Measurements from ENCODE around the gene RPS16. TPM values are rescaled to one million over a fixed set of nuclear protein-coding genes. Genes with fewer than 3 reads are reported as not detected.
"Not testable (repeated sequence)": the region's sequence is repeated elsewhere in the genome, so short reads cannot be mapped to it uniquely, and the experiment has no call there.

The RPS16 gene
- total RNA-seq, 2 experiments from 2014 or later, result 3,249 to 3,324 TPM

- H3K36me3 Mint-ChIP-seq (ENCODE audit: low read depth), result peaks cover 60% of the 10 kb centered on the region
- H3K27ac Mint-ChIP-seq, result peak overlapping the region; percentile 53
- no peaks in the 10 kb centered on the region for H3K27me3 Mint-ChIP-seq
- no peak overlapping the region for H3K4me3 Mint-ChIP-seq
- intact Hi-C loops (cut with micrococcal nuclease), result no loop called here
- H3K4me1 Mint-ChIP-seq (ENCODE audit: low read depth), result peaks cover 32% of the 10 kb centered on the region
- ChIA-PET CTCF (no interaction called here), POLR2A (interaction anchor here (1.0 to 1.6 kb wide), 3 partner anchors 12 to 19 kb away, joined by 3 to 6 read pairs (median 4); no protein-coding TSS in a partner anchor)
- no peaks in the 10 kb centered on the region for H3K9me3 Mint-ChIP-seq
- DNase-seq (no peak), ATAC-seq (no peak)
- TF ChIP-seq CTCF (IDR thresholded peaks at IDR 0.05), result no peak
Measured at GRCh38 chr19:39469567-39469966, 33.8 kb upstream of the RPS16 start.

DNA sequence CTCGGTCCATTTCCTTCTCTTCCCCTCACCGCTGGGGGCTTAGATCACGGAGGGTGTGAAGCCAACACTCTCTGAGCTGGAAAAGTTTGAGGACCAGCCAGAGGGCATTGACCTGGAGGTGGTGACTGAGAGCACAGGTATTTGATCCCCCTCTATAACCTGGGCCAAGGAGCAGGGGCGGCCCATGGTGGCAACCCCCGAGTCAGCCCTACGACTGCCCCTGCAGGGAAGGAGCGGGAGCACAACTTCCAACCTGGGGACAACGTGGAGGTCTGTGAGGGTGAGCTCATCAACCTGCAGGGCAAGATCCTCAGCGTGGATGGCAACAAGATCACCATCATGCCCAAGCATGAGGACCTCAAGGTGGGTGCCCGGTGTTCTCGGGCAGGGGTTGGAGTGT lies 33.3 kb upstream of the RPS16 start:
- H3K27me3 Mint-ChIP-seq, result no peaks in the 10 kb centered on the region
- H3K4me1 Mint-ChIP-seq (ENCODE audit: low read depth), result peaks cover 32% of the 10 kb centered on the region
- peaks cover 56% of the 10 kb centered on the region for H3K36me3 Mint-ChIP-seq (ENCODE audit: low read depth)
- intact Hi-C loops (cut with micrococcal nuclease), result no loop called here
- no peaks in the 10 kb centered on the region for H3K9me3 Mint-ChIP-seq
- no peak overlapping the region for H3K4me3 Mint-ChIP-seq
- CTCF ChIA-PET, result no interaction called here
- no peak overlapping the region for H3K27ac Mint-ChIP-seq
- TF ChIP-seq CTCF (IDR thresholded peaks at IDR 0.05), result no peak
- no peak for DNase-seq
- no peak for ATAC-seq
- POLR2A ChIA-PET, result interaction anchor here (1.1 to 1.6 kb wide), 2 partner anchors 11 to 18 kb away, joined by 3 to 6 read pairs; no protein-coding TSS in a partner anchor

- no peak for ATAC-seq
- POLR2A ChIA-PET, result interaction anchor here (0.7 kb wide), 1 partner anchor 65 kb away, joined by 3 read pairs; the partner anchor contains the start of gene EID2B
- Mint-ChIP-seq H3K4me3 (no peak overlapping the region), H3K27me3 (no peaks in the 10 kb centered on the region), H3K9me3 (no peaks in the 10 kb centered on the region), H3K36me3 (ENCODE audit: low read depth) (peaks cover 61% of the 10 kb centered on the region), H3K27ac (no peak overlapping the region), H3K4me1 (ENCODE audit: low read depth) (peaks cover 32% of the 10 kb centered on the region)
- DNase-seq, result no peak
- intact Hi-C loops (cut with micrococcal nuclease), result no loop called here
- CTCF ChIA-PET, result interaction anchor here (0.7 kb wide), 1 partner anchor 64 kb away, joined by 3 read pairs; no protein-coding TSS in a partner anchor
- TF ChIP-seq CTCF (IDR thresholded peaks at IDR 0.05), result no peak
Measured at GRCh38 chr19:39467941-39468340, 32.2 kb upstream of the RPS16 start.

DNA sequence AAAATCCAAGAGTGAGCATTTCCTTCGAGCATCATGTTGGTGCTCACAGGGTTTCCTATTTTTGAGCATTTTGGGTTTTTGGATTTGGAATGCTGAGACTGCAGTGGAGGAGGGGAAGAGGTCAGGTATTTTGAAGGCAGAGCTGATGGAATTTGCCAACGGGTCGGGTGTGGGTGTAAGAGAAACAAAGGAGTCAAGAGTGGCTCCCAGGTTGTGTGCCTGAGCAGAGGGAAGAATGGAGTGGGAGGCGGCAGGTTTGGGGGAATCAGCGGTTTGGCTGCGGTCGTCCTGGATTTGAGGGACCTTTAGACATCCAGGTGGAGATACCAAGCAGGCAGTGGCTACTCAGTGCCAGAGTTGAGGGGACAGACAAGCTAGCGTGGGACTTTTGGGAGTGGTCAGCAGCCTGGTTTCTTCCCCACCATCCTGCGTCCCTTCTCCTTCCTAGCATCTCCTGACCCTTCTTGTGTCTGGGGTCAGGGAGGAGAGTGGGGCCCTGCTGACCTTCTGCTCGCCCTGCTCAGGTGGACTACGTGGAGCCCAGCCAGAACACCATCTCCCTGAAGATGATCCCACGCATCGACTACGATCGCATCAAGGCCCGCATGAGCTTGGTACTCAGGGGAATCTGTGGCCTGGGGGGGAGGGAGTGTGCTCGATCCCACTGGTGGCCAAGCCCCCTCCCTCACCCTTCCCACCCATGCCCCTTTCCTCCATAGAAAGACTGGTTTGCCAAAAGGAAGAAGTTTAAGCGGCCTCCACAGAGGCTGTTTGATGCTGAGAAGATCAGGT lies 30.4 kb upstream of the RPS16 start:
- no peak overlapping the region for H3K4me3 Mint-ChIP-seq
- ChIA-PET CTCF (interaction anchor here (2.3 kb wide), 1 partner anchor 8 kb away, joined by 7 read pairs; no protein-coding TSS in a partner anchor), POLR2A (interaction anchor here (1.1 to 1.3 kb wide), 3 partner anchors 9 to 24 kb away, joined by 3 to 5 read pairs (median 4); no protein-coding TSS in a partner anchor)
- no peaks in the 10 kb centered on the region for H3K27me3 Mint-ChIP-seq
- intact Hi-C loops (cut with micrococcal nuclease), result no loop called here
- ATAC-seq (no peak), DNase-seq (no peak)
- no peaks in the 10 kb centered on the region for H3K9me3 Mint-ChIP-seq
- H3K4me1 Mint-ChIP-seq (ENCODE audit: low read depth), result peaks cover 18% of the 10 kb centered on the region
- H3K36me3 Mint-ChIP-seq (ENCODE audit: low read depth), result peaks cover 58% of the 10 kb centered on the region
- no peak overlapping the region for H3K27ac Mint-ChIP-seq
- TF ChIP-seq CTCF (IDR thresholded peaks at IDR 0.05), result no peak

GRCh38 chr19:39463403-39463802 lies 27.7 kb upstream of the RPS16 start:
- H3K9me3 Mint-ChIP-seq, result no peaks in the 10 kb centered on the region
- no peak overlapping the region for H3K4me3 Mint-ChIP-seq
- ATAC-seq, result no peak
- peaks cover 3% of the 10 kb centered on the region for H3K4me1 Mint-ChIP-seq (ENCODE audit: low read depth)
- CTCF ChIA-PET, result interaction anchor here (2.7 kb wide), 1 partner anchor 11 kb away, joined by 13 read pairs; no protein-coding TSS in a partner anchor
- no peak for TF ChIP-seq CTCF (IDR thresholded peaks at IDR 0.05)
- H3K36me3 Mint-ChIP-seq (ENCODE audit: low read depth), result peaks cover 59% of the 10 kb centered on the region
- no peaks in the 10 kb centered on the region for H3K27me3 Mint-ChIP-seq
- DNase-seq, result no peak
- peak overlapping the region; percentile 31 for H3K27ac Mint-ChIP-seq
- POLR2A ChIA-PET, result interaction anchor here (0.6 to 1.8 kb wide), 3 partner anchors 8 to 69 kb away, joined by 3 to 6 read pairs (median 3); partner anchors contain the start of gene EID2B
- intact Hi-C loops (cut with micrococcal nuclease), result no loop called here

DNA sequence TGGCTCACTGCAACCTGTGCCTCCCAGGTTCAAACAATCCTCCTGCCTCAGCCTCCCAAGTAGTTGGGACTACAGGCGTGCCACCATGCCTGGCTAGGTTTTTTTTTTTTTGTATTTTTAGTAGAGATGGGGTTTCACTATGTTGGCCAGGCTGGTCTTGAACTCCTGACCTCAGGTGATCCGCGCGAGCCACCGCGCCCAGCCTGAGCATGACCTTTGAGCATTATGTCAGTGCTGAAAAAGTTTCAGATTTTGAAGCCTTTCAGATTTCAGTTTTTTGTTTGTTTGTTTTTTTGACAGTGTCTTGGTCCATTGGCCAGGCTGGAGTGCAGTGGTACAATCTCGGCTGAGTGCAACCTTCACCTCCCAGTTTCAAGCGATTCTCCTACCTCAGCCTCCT lies 15.5 kb upstream of the RPS16 start:
- H3K9me3 Mint-ChIP-seq; DNase-seq; H3K27me3 Mint-ChIP-seq; CTCF ChIA-PET; H3K4me3 Mint-ChIP-seq; intact Hi-C loops (cut with micrococcal nuclease); ATAC-seq: not testable (repeated sequence)
- H3K27ac Mint-ChIP-seq, result peak overlapping the region; percentile 50
- H3K4me1 Mint-ChIP-seq (ENCODE audit: low read depth), result peaks cover 65% of the 10 kb centered on the region
- peaks cover 68% of the 10 kb centered on the region for H3K36me3 Mint-ChIP-seq (ENCODE audit: low read depth)
- POLR2A ChIA-PET, result interaction anchor here (1.2 kb wide), 1 partner anchor 18 kb away, joined by 3 read pairs; no protein-coding TSS in a partner anchor

All from activated CD8-positive, alpha-beta T cell treated with anti-CD3 and anti-CD28 coated beads for 36 hours (primary cell).